ENCODE data around the gene IFT122. TPM values are rescaled to one million over a fixed set of nuclear protein-coding genes. Genes with fewer than 3 reads are reported as not detected.
A peak's percentile ranks its signal among the peaks of the same experiment; 100 is the strongest.
"Not testable (repeated sequence)": the region's sequence is repeated elsewhere in the genome, so short reads cannot be mapped to it uniquely, and the experiment has no call there.

Gene IFT122
- total RNA-seq, 1 donor from 2014 or later: 17.7 TPM

DNA sequence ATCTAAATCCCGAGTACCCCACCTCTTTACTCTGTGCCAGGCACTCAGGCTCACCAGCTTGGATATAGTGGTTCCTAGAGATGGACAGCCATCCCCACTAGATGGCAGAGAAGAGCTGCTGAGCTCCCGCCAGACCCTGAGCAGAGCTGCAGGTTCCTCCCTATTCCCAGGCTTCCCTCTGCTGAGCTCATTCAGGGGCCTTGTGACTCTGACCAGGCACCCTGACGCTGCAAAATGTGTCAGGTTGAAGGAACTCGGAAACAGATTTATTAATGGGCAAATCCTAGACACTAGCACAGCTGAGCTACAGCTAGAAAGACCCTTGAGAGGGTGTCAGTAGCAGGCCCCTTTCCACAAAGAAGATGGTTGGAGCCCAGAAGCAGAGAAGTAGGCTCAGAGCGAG is 50.2 kb downstream of the IFT122 start:
- Mint-ChIP-seq H3K27me3 (ENCODE audit: low read depth, unreplicated experiment) (no peaks in the 10 kb centered on the region), H3K4me3 (ENCODE audit: unreplicated experiment) (no peak overlapping the region), H3K4me1 (ENCODE audit: low read depth, unreplicated experiment) (peaks cover 42% of the 10 kb centered on the region), H3K36me3 (ENCODE audit: low read depth, unreplicated experiment) (peaks cover 10% of the 10 kb centered on the region), H3K27ac (ENCODE audit: unreplicated experiment) (peak overlapping the region; percentile 86), H3K9me3 (ENCODE audit: unreplicated experiment) (no peaks in the 10 kb centered on the region)
- Histone ChIP-seq H3K36me3 (ENCODE audit: insufficient read depth, low read length) (no peaks in the 10 kb centered on the region), H3K27me3 (ENCODE audit: insufficient read depth, low read length) (no peaks in the 10 kb centered on the region), H3K4me2 (ENCODE audit: low read length) (peak overlapping the region; percentile 17), H3K4me1 (ENCODE audit: insufficient read depth, low read length) (peaks cover 33% of the 10 kb centered on the region), H3K4me3 (ENCODE audit: insufficient read depth, low read depth, low read length) (no peak overlapping the region), H3K79me2 (ENCODE audit: insufficient read depth, low read length) (no peaks in the 10 kb centered on the region), H3K27ac (ENCODE audit: low read depth, low read length) (peak overlapping the region; percentile 64), H3K9ac (ENCODE audit: low read length) (peak overlapping the region; percentile 67), H3K9me3 (ENCODE audit: insufficient read depth, low read depth, low read length) (no peaks in the 10 kb centered on the region), H4K20me1 (ENCODE audit: insufficient read depth, low read length) (no peaks in the 10 kb centered on the region), H2AFZ (ENCODE audit: low read depth, low read length) (peak overlapping the region; percentile 26)
- TF ChIP-seq EZH2 (IDR thresholded peaks at IDR 0.05; ENCODE audit: insufficient read depth, low read length): no peak
- TF ChIP-seq, protein P1, sequence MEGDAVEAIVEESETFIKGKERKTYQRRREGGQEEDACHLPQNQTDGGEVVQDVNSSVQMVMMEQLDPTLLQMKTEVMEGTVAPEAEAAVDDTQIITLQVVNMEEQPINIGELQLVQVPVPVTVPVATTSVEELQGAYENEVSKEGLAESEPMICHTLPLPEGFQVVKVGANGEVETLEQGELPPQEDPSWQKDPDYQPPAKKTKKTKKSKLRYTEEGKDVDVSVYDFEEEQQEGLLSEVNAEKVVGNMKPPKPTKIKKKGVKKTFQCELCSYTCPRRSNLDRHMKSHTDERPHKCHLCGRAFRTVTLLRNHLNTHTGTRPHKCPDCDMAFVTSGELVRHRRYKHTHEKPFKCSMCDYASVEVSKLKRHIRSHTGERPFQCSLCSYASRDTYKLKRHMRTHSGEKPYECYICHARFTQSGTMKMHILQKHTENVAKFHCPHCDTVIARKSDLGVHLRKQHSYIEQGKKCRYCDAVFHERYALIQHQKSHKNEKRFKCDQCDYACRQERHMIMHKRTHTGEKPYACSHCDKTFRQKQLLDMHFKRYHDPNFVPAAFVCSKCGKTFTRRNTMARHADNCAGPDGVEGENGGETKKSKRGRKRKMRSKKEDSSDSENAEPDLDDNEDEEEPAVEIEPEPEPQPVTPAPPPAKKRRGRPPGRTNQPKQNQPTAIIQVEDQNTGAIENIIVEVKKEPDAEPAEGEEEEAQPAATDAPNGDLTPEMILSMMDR (IDR thresholded peaks at IDR 0.05; ENCODE audit: insufficient read depth, low read depth, low read length): peak; percentile 96
- DNase-seq (ENCODE audit: low read depth) (peak; percentile 89), FAIRE-seq (no peak)

DNA sequence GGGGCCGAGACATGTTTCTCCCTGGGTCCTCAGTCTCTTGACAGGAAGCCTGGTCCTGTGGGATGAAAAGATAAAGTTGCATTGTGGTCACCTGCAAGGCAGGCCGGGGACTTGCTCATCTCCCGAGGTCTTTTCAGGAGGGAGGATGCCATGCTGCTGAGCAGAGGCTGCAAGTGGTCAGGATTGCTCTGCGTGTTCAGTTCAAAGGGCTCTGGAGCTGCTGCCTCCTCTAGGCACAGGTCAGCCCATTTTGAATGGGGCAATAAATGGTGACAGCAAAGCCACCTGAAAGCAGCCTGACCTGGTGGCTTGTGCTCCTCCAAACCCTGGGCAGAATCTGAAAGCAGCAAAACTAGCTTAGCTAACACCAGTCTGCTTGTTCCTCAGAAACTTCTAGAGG is 51.1 kb downstream of the IFT122 start:
- H3K79me2 ChIP-seq (ENCODE audit: insufficient read depth, low read length); DNase-seq (ENCODE audit: low read depth); H4K20me1 ChIP-seq (ENCODE audit: insufficient read depth, low read length); H3K27me3 Mint-ChIP-seq (ENCODE audit: low read depth, unreplicated experiment); H3K4me3 Mint-ChIP-seq (ENCODE audit: unreplicated experiment); H3K27ac ChIP-seq (ENCODE audit: low read depth, low read length); H3K36me3 ChIP-seq (ENCODE audit: insufficient read depth, low read length); H3K9me3 Mint-ChIP-seq (ENCODE audit: unreplicated experiment); H3K9me3 ChIP-seq (ENCODE audit: insufficient read depth, low read depth, low read length); H3K27me3 ChIP-seq (ENCODE audit: insufficient read depth, low read length); H2AFZ ChIP-seq (ENCODE audit: low read depth, low read length); H3K4me3 ChIP-seq (ENCODE audit: insufficient read depth, low read depth, low read length); H3K4me2 ChIP-seq (ENCODE audit: low read length); FAIRE-seq: not testable (repeated sequence)
- Mint-ChIP-seq H3K27ac (ENCODE audit: unreplicated experiment) (peak overlapping the region; percentile 86), H3K36me3 (ENCODE audit: low read depth, unreplicated experiment) (peaks cover 10% of the 10 kb centered on the region), H3K4me1 (ENCODE audit: low read depth, unreplicated experiment) (peaks cover 39% of the 10 kb centered on the region)
- Histone ChIP-seq H3K9ac (ENCODE audit: low read length) (peak overlapping the region; percentile 67), H3K4me1 (ENCODE audit: insufficient read depth, low read length) (peaks cover 31% of the 10 kb centered on the region)

DNA sequence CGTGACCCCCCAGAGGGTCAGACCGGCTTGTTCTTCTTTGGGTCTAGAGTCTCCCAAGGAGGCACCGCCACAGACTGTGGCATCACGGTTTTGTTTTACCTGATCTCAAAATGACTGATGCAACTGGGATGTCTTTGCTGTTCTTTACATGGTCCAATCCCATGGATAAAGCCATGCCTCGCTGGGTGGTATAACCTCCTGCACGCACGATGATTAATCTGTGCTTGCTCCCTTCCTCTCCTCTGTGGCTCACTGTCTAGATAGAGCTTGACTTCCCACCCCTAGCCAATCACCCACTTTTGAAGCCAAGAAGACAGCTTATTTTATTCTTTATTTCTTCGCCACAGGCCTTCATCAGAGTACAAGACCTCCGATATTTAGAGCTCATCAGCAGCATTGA is 51.8 kb downstream of the IFT122 start:
- Histone ChIP-seq H3K4me1 (ENCODE audit: insufficient read depth, low read length) (peaks cover 25% of the 10 kb centered on the region), H3K27ac (ENCODE audit: low read depth, low read length) (no peak overlapping the region), H4K20me1 (ENCODE audit: insufficient read depth, low read length) (no peaks in the 10 kb centered on the region), H3K9ac (ENCODE audit: low read length) (no peak overlapping the region), H3K4me3 (ENCODE audit: insufficient read depth, low read depth, low read length) (no peak overlapping the region), H3K27me3 (ENCODE audit: insufficient read depth, low read length) (no peaks in the 10 kb centered on the region), H3K36me3 (ENCODE audit: insufficient read depth, low read length) (no peaks in the 10 kb centered on the region), H2AFZ (ENCODE audit: low read depth, low read length) (no peak overlapping the region), H3K79me2 (ENCODE audit: insufficient read depth, low read length) (no peaks in the 10 kb centered on the region), H3K9me3 (ENCODE audit: insufficient read depth, low read depth, low read length) (no peaks in the 10 kb centered on the region), H3K4me2 (ENCODE audit: low read length) (no peak overlapping the region)
- no peak overlapping the region for H3K27ac Mint-ChIP-seq (ENCODE audit: unreplicated experiment)
- H3K27me3 Mint-ChIP-seq (ENCODE audit: low read depth, unreplicated experiment): no peaks in the 10 kb centered on the region
- peaks cover 10% of the 10 kb centered on the region for H3K36me3 Mint-ChIP-seq (ENCODE audit: low read depth, unreplicated experiment)
- no peak overlapping the region for H3K4me3 Mint-ChIP-seq (ENCODE audit: unreplicated experiment)
- no peaks in the 10 kb centered on the region for H3K9me3 Mint-ChIP-seq (ENCODE audit: unreplicated experiment)
- DNase-seq (ENCODE audit: low read depth): no peak
- H3K4me1 Mint-ChIP-seq (ENCODE audit: low read depth, unreplicated experiment): peaks cover 34% of the 10 kb centered on the region
- TF ChIP-seq, protein P1 (IDR thresholded peaks at IDR 0.05; ENCODE audit: insufficient read depth, low read depth, low read length): no peak
- no peak for TF ChIP-seq EZH2 (IDR thresholded peaks at IDR 0.05; ENCODE audit: insufficient read depth, low read length)
- FAIRE-seq: no peak
